Measurements from ENCODE around the gene PCDHGA6.
A peak's percentile ranks its signal among the peaks of the same experiment; 100 is the strongest.
"Not testable (repeated sequence)": the region's sequence is repeated elsewhere in the genome, so short reads cannot be mapped to it uniquely, and the experiment has no call there.

The PCDHGA6 gene

DNA sequence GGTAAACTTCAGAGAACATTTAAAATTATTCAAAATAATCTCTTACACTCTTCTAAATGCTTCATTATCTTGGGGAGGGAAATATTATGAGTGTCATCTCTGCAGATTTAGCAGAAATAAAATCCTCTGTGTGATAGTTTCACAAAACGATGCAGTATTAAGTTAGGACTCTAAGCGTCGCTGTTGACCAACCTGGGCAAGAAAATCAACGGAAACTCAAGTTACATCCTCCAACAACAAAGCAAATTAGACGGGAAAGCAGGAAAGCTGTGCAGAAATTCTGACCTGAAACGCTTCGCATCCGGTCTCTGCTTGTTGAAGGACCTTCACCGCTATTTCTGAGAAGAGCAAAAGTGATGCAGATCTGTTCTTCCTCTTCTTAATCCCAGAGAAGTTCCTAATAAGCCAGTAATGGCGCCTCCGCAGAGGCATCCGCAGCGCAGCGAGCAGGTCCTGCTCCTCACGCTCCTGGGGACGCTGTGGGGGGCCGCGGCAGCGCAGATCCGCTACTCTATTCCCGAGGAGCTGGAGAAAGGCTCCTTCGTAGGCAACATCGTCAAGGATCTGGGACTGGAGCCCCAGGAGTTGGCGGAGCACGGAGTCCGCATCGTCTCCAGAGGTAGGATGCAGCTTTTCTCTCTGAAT lies at the start of gene PCDHGA6:
PCDHGA6 (plus strand) TSS at position 219 of the 645 bp plus-strand sequence; CDS start at position 412, 193 bp downstream.
- H3K9ac ChIP-seq (ENCODE audit: low read depth, low read length), result no peak within 1 kb of the TSS
- H3K27ac ChIP-seq (ENCODE audit: low read depth, low read length), result no peak within 1 kb of the TSS
- peak within 1 kb of the TSS; percentile 33; the same call in 1 of the 2 replicates for H3K4me3 ChIP-seq (ENCODE audit: low read depth, low read length)
- H3K27me3 ChIP-seq (ENCODE audit: control insufficient read depth, insufficient read depth, low read length), result no peaks in the 10 kb centered on the region
- no peaks in the 10 kb centered on the region for H3K4me1 ChIP-seq (ENCODE audit: control insufficient read depth, insufficient read depth, low read length)
- H3K9me3 ChIP-seq (ENCODE audit: control insufficient read depth, insufficient read depth, low read length), result peaks cover 48% of the 10 kb centered on the region
- no peaks in the 10 kb centered on the region for H3K36me3 ChIP-seq (ENCODE audit: control insufficient read depth, insufficient read depth, low read length)

- Histone ChIP-seq H3K9me3 (ENCODE audit: control insufficient read depth, insufficient read depth, low read length) (no peaks in the 10 kb centered on the region; the same call in 1 of the 2 replicates), H3K9ac (ENCODE audit: low read depth, low read length) (peak overlapping the region; percentile 20; the same call in 1 of the 2 replicates), H3K4me3 (ENCODE audit: low read depth, low read length) (peak overlapping the region; percentile 37), H3K27me3 (ENCODE audit: control insufficient read depth, insufficient read depth, low read length) (no peaks in the 10 kb centered on the region), H3K27ac (ENCODE audit: low read depth, low read length) (no peak overlapping the region), H3K4me1 (ENCODE audit: control insufficient read depth, insufficient read depth, low read length) (no peaks in the 10 kb centered on the region), H3K36me3 (ENCODE audit: control insufficient read depth, insufficient read depth, low read length) (no peaks in the 10 kb centered on the region)
These were observed 47.4 kb upstream of the PCDHGA6 start for GRCh38 chr5:141326088-141326854.

DNA sequence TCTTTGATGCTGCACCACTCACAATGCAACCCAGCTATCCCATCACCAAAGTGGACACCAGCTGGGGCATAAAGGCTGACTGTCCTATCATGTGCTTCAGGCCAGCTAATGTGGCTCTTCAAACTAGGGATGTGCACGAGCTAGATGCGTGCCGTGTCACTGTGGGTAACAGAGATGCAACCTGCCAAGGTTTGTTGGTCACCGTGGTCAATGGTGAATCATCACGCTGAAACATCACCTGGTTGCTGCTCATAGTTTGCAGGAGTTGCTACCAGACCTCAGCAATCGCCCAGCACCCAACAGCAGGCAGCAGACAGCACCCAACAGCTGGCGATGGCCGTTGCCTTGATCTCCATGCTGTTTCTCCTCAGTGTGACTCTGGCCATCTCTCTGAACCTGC lies 45.5 kb upstream of the PCDHGA6 start:
- peaks cover 9% of the 10 kb centered on the region for H3K9me3 ChIP-seq (ENCODE audit: control insufficient read depth, insufficient read depth, low read length)
- no peaks in the 10 kb centered on the region for H3K36me3 ChIP-seq (ENCODE audit: control insufficient read depth, insufficient read depth, low read length)

DNA sequence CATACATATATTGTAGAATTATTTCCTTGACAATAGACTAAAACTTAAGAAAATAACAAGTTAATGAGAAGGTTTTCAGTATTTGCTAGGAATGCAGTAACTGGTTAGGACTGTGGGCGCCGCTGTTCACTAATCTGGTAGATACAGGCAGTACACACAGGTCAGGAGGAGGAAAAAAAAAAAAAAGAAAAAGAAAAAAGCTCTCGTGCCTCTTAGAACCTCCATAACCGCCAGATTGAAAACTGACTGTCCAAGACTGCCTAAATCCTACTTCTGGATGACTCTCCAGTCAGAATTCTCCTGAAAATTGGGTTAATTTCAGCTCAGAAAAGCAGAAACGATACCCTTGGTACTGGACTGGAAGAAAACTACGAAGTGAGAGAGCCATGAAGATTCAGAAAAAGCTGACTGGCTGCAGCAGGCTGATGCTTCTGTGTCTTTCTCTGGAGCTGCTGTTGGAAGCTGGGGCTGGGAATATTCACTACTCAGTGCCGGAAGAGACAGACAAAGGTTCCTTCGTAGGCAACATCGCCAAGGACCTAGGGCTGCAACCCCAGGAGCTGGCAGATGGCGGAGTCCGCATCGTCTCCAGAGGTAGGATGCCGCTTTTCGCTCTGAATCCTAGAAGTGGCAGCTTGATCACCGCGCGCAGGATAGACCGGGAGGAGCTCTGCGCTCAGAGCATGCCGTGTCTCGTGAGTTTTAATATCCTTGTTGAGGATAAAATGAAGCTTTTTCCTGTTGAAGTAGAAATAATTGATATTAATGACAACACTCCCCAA lies 43.2 kb upstream of the PCDHGA6 start, which contains the start of gene PCDHGA1:
PCDHGA1 (plus strand) TSS at position 216 of the 782 bp plus-strand sequence.
- no peaks in the 10 kb centered on the region for H3K4me1 ChIP-seq (ENCODE audit: control insufficient read depth, insufficient read depth, low read length)
- no peaks in the 10 kb centered on the region for H3K27me3 ChIP-seq (ENCODE audit: control insufficient read depth, insufficient read depth, low read length)
- H3K27ac ChIP-seq (ENCODE audit: low read depth, low read length), result no peak within 1 kb of the TSS
- peaks cover 27% of the 10 kb centered on the region for H3K9me3 ChIP-seq (ENCODE audit: control insufficient read depth, insufficient read depth, low read length)
- H3K9ac ChIP-seq (ENCODE audit: low read depth, low read length), result no peak within 1 kb of the TSS
- peak within 1 kb of the TSS; percentile 31; the same call in 1 of the 2 replicates for H3K4me3 ChIP-seq (ENCODE audit: low read depth, low read length)
- no peaks in the 10 kb centered on the region for H3K36me3 ChIP-seq (ENCODE audit: control insufficient read depth, insufficient read depth, low read length)

More for the DNA sequence above, 45.5 kb upstream of the PCDHGA6 start:
- no peaks in the 10 kb centered on the region for H3K27me3 ChIP-seq (ENCODE audit: control insufficient read depth, insufficient read depth, low read length)
- no peaks in the 10 kb centered on the region for H3K4me1 ChIP-seq (ENCODE audit: control insufficient read depth, insufficient read depth, low read length)
- no peak overlapping the region for H3K9ac ChIP-seq (ENCODE audit: low read depth, low read length)
- H3K27ac ChIP-seq (ENCODE audit: low read depth, low read length), result no peak overlapping the region
- no peak overlapping the region for H3K4me3 ChIP-seq (ENCODE audit: low read depth, low read length)

DNA sequence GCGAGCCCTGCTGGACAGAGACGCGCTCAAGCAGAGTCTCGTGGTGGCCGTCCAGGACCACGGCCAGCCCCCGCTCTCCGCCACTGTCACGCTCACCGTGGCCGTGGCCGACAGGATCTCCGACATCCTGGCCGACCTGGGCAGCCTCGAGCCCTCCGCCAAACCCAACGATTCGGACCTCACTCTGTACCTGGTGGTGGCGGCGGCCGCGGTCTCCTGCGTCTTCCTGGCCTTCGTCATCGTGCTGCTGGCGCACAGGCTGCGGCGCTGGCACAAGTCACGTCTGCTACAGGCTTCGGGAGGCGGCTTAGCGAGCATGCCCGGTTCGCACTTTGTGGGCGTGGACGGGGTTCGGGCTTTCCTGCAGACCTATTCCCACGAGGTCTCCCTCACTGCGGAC lies 41.1 kb upstream of the PCDHGA6 start:
- H3K36me3 ChIP-seq (ENCODE audit: control insufficient read depth, insufficient read depth, low read length); H3K27ac ChIP-seq (ENCODE audit: low read depth, low read length); H3K4me3 ChIP-seq (ENCODE audit: low read depth, low read length); H3K4me1 ChIP-seq (ENCODE audit: control insufficient read depth, insufficient read depth, low read length); H3K9ac ChIP-seq (ENCODE audit: low read depth, low read length); H3K27me3 ChIP-seq (ENCODE audit: control insufficient read depth, insufficient read depth, low read length): not testable (repeated sequence)
- H3K9me3 ChIP-seq (ENCODE audit: control insufficient read depth, insufficient read depth, low read length), result peaks cover 27% of the 10 kb centered on the region

DNA sequence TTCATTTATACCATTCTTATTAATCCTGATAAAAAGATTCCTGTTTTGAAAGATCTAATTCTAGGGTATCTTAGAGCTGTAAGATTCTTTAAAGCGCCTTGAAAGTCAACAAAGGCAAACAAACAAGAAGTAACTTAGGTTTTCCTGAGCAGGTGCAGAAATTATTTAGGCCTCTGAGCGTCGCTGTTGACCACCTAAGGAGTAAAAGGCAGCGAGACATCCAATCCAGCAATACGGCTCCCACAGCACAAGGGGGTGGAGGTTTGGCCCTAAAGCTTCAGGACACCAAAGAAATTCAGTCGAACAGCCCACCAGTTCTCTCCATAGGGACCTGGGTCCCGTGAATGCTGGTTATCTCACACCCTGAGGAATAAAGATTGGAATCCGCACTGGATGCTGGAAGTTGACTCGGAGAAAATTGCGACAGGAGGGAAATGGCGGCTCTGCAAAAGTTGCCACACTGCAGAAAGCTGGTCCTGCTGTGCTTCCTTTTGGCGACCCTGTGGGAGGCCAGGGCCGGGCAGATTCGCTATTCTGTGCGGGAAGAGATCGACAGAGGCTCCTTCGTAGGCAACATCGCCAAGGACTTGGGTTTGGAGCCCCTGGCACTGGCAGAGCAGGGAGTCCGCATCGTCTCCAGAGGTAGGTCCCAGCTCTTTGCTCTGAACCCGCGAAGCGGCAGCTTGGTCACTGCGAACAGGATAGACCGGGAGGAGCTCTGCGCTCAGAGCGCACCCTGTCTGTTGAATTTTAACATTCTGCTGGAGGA lies 35.0 kb upstream of the PCDHGA6 start, which contains the start of gene PCDHGA2:
PCDHGA2 (plus strand) TSS at position 223 of the 769 bp plus-strand sequence.
- no peak within 1 kb of the TSS for H3K27ac ChIP-seq (ENCODE audit: low read depth, low read length)
- no peaks in the 10 kb centered on the region for H3K4me1 ChIP-seq (ENCODE audit: control insufficient read depth, insufficient read depth, low read length)
- no peak within 1 kb of the TSS for H3K4me3 ChIP-seq (ENCODE audit: low read depth, low read length)
- H3K27me3 ChIP-seq (ENCODE audit: control insufficient read depth, insufficient read depth, low read length), result no peaks in the 10 kb centered on the region
- H3K9ac ChIP-seq (ENCODE audit: low read depth, low read length), result no peak within 1 kb of the TSS
- no peaks in the 10 kb centered on the region for H3K36me3 ChIP-seq (ENCODE audit: control insufficient read depth, insufficient read depth, low read length)
- H3K9me3 ChIP-seq (ENCODE audit: control insufficient read depth, insufficient read depth, low read length), result peaks cover 38% of the 10 kb centered on the region

DNA sequence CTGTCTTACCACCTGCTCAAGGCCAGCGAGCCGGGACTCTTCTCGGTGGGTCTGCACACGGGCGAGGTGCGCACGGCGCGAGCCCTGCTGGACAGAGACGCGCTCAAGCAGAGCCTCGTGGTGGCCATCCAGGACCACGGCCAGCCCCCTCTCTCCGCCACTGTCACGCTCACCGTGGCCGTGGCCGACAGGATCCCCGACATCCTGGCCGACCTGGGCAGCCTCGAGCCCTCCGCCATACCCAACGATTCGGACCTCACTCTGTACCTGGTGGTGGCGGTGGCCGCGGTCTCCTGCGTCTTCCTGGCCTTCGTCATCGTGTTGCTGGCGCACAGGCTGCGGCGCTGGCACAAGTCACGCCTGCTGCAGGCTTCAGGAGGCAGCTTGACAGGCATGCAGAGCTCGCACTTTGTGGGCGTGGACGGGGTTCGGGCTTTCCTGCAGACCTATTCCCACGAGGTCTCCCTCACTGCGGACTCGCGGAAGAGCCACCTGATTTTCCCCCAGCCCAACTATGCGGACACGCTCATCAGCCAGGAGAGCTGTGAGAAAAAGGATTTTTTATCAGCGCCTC lies 32.8 kb upstream of the PCDHGA6 start:
- H3K9me3 ChIP-seq (ENCODE audit: control insufficient read depth, insufficient read depth, low read length), result peaks cover 39% of the 10 kb centered on the region
- H3K9ac ChIP-seq (ENCODE audit: low read depth, low read length); H3K4me1 ChIP-seq (ENCODE audit: control insufficient read depth, insufficient read depth, low read length); H3K4me3 ChIP-seq (ENCODE audit: low read depth, low read length); H3K27ac ChIP-seq (ENCODE audit: low read depth, low read length); H3K27me3 ChIP-seq (ENCODE audit: control insufficient read depth, insufficient read depth, low read length); H3K36me3 ChIP-seq (ENCODE audit: control insufficient read depth, insufficient read depth, low read length): not testable (repeated sequence)

DNA sequence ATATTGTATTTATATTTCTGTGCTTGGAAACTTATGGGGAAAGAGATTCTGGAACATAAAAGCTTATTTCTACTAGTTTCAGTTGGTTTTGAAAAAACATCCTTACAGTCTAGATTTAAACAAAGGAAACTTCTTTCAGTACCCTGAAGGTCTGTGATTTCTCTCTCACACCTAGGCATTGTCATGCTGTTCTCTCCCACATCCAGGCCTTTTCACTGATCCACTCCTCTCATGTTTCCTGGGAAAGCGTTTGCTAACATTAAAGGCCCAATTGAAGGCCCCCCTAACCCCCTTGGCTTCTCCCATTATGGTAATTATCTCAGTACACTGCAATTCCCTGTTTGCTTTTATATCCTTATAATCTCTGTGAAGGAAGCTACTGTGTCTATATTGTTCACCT lies 30.9 kb upstream of the PCDHGA6 start:
- Histone ChIP-seq H3K9ac (ENCODE audit: low read depth, low read length) (no peak overlapping the region), H3K4me3 (ENCODE audit: low read depth, low read length) (no peak overlapping the region), H3K36me3 (ENCODE audit: control insufficient read depth, insufficient read depth, low read length) (no peaks in the 10 kb centered on the region), H3K27me3 (ENCODE audit: control insufficient read depth, insufficient read depth, low read length) (no peaks in the 10 kb centered on the region), H3K9me3 (ENCODE audit: control insufficient read depth, insufficient read depth, low read length) (peaks cover 39% of the 10 kb centered on the region), H3K27ac (ENCODE audit: low read depth, low read length) (no peak overlapping the region), H3K4me1 (ENCODE audit: control insufficient read depth, insufficient read depth, low read length) (no peaks in the 10 kb centered on the region)

DNA sequence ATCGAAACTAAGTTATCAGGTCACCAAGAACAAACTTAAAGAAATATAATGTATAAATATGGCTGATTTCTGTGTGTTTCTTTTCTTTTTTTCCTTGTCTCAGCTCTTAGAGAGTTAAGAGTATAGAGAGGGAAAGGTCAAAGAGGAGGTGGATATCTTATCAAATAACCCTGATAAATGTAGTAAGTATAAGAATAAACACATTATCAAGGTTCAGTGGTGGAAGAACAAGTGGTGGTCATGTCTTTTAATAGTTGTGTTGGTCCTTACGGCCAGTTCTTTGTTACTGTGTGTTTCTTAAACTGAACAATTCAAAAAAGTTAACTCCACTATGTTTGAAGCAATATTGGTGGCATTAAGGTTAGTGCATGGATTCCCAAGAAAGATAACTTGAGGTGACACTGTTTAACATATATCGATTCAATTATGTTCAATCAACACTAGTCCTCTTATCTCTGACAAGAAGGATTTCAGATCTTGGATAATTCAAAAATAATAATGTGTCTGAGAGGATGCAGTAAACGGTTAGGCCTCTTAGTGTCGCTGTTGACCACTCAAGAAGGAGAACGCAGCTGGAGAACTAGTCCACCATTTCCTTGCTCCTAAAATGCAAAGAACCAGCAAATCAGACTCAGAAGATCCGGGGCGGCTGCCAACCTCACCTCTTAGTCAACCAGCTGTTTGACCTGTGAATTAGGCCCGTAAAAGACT lies 30.3 kb upstream of the PCDHGA6 start, which contains the start of gene PCDHGA3:
PCDHGA3 (plus strand) TSS at position 588 of the 711 bp plus-strand sequence. CDS start 205 bp downstream, outside the sequence.
- Histone ChIP-seq H3K36me3 (ENCODE audit: control insufficient read depth, insufficient read depth, low read length) (no peaks in the 10 kb centered on the region), H3K9ac (ENCODE audit: low read depth, low read length) (0 out of 2 replicates have a peak within 1 kb of the TSS, but pooled peaks have one; percentile 24), H3K27ac (ENCODE audit: low read depth, low read length) (peak within 1 kb of the TSS; percentile 26)

More for the DNA sequence above, 30.3 kb upstream of the PCDHGA6 start, which contains the start of gene PCDHGA3:
- no peaks in the 10 kb centered on the region for H3K4me1 ChIP-seq (ENCODE audit: control insufficient read depth, insufficient read depth, low read length)
- peaks cover 43% of the 10 kb centered on the region for H3K9me3 ChIP-seq (ENCODE audit: control insufficient read depth, insufficient read depth, low read length)
- peak within 1 kb of the TSS; percentile 63 for H3K4me3 ChIP-seq (ENCODE audit: low read depth, low read length)
- no peaks in the 10 kb centered on the region for H3K27me3 ChIP-seq (ENCODE audit: control insufficient read depth, insufficient read depth, low read length)

Data from HUES48 (cell line).